ENCODE measurements around the gene PTPRG.

DNA sequence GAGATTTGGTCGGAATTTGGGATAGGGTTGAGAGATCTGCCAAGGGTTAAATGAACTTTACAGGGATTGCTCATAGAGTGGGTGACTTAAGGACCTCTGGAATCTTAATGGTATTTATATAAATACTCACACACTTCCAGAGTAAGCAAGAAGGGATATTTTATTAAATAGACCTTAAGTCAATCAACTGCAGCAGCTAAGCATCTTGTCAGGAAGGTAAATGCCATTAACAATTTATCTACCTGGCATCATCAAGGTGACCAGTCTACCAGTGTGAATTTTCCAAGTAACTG lies 688.1 kb downstream of the PTPRG start:
- TF ChIP-seq, protein P1, sequence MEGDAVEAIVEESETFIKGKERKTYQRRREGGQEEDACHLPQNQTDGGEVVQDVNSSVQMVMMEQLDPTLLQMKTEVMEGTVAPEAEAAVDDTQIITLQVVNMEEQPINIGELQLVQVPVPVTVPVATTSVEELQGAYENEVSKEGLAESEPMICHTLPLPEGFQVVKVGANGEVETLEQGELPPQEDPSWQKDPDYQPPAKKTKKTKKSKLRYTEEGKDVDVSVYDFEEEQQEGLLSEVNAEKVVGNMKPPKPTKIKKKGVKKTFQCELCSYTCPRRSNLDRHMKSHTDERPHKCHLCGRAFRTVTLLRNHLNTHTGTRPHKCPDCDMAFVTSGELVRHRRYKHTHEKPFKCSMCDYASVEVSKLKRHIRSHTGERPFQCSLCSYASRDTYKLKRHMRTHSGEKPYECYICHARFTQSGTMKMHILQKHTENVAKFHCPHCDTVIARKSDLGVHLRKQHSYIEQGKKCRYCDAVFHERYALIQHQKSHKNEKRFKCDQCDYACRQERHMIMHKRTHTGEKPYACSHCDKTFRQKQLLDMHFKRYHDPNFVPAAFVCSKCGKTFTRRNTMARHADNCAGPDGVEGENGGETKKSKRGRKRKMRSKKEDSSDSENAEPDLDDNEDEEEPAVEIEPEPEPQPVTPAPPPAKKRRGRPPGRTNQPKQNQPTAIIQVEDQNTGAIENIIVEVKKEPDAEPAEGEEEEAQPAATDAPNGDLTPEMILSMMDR (IDR thresholded peaks at IDR 0.05; ENCODE audit: insufficient read depth, low read depth, low read length), result no peak
- TF ChIP-seq EZH2 (IDR thresholded peaks at IDR 0.05; ENCODE audit: insufficient read depth, low read length), result no peak
